Gastrocnemius medialis (tissue), 4 donors: ENCODE measurements around the gene FBXW7. TPM values are rescaled to one million over a fixed set of nuclear protein-coding genes. Genes with fewer than 3 reads are reported as not detected.

Experiments
- ATAC-seq, 2 donors: fragments of 150-250 bp; one replicate each; pipeline ENCODE4 v1.9.1; 2016
- DNase-seq, 2 donors: peaks; one replicate each; pipeline ENCODE4 v3.0.0-alpha.2; 2019
- H3K27ac ChIP-seq, 4 donors: fragments of 200-600 bp; sonication (generic); 1 replicate in 1 of 4; 2 replicates in 3 of 4; pipeline ENCODE4 v1.5.1; 2016 to 2018; ENCODE audit warnings: mild to moderate bottlenecking in 2 of 4, moderate library complexity in 1 of 4
- H3K27me3 ChIP-seq, 3 donors: fragments of 200-600 bp; sonication (generic) in 2 of 3; 1 replicate in 1 of 3; 2 replicates in 2 of 3; pipeline versions ENCODE4 v1.5.1 to v1.6.0; 2016 to 2019; ENCODE audit warnings: mild to moderate bottlenecking in 1 of 3, moderate library complexity in 1 of 3
- H3K36me3 ChIP-seq, 2 donors: fragments of 200-600 bp; sonication (generic) in 1 of 2; one replicate each; pipeline ENCODE4 v1.5.1; 2017 to 2018
- H3K4me1 ChIP-seq, 2 donors: fragments of 200-600 bp; sonication (generic) in 1 of 2; one replicate each; pipeline ENCODE4 v1.5.1; 2016 to 2017; ENCODE audit warnings: mild to moderate bottlenecking in 2 of 2
- H3K4me3 ChIP-seq, 4 donors: fragments of 200-600 bp; sonication (generic) in 3 of 4; 1 replicate in 1 of 4; 2 replicates in 3 of 4; pipeline ENCODE4 v1.5.1; 2016 to 2019; ENCODE audit warnings: mild to moderate bottlenecking in 2 of 4
- H3K9me3 ChIP-seq, 3 donors: fragments of 200-600 bp; sonication (generic) in 2 of 3; 1 replicate in 1 of 3; 2 replicates in 2 of 3; pipeline ENCODE4 v1.5.1; 2016 to 2019
- CTCF ChIP-seq, 5 experiments: fragments of 450-650 bp in 3 of 5; fragments of 200-600 bp in 2 of 5; sonication (generic) in 2 of 5; IDR thresholded peaks in 4 of 5; conservative IDR thresholded peaks in 1 of 5; 1 replicate in 4 of 5; 2 replicates in 1 of 5; pipeline ENCODE4 v1.5.1; 2016 to 2019; ENCODE audit warnings: antibody characterized with exemption in 5 of 5, mild to moderate bottlenecking in 3 of 5, moderate library complexity in 3 of 5
- POLR2A ChIP-seq, 2 donors: fragments of 450-650 bp; IDR thresholded peaks; one replicate each; pipeline ENCODE4 v1.6.1; 2017; ENCODE audit warnings: antibody characterized with exemption in 2 of 2, mild to moderate bottlenecking in 2 of 2, moderate library complexity in 2 of 2
- in situ Hi-C, 4 donors: fragments of 200-750 bp; cut with MboI; loops; one replicate each; pipeline versions ENCODE4 v1.15.0 to v1.8.0; 2017; ENCODE audit warnings: low sequenced_read_pairs in 4 of 4
- intact Hi-C: fragments of 100-400 bp; cut with DNase I; formaldehyde crosslinking; loops from one replicate; pipeline ENCODE4 v1.15.1; 2023; ENCODE audit warnings: low total_unique reads
- total RNA-seq, 4 donors: library from RNA; depleted of rRNA; stranded (reverse); fragments of >200 nt; gene quantifications; one replicate each; pipeline versions ENCODE4 v1.1.0 to v1.2.3, GENCODE V29; 2016

FBXW7 gene
- total RNA-seq, 4 donors from 2014 or later: 23.5 to 40.8 (median 28.8) TPM

GRCh38 chr4:152363904-152364303 lies 172.0 kb downstream of the FBXW7 start:
- peaks cover 27 to 34% of the 10 kb centered on the region in 2 donors for H3K4me1 ChIP-seq
- no peak overlapping the region for H3K4me3 ChIP-seq
- no peak for TF ChIP-seq CTCF (IDR thresholded peaks at IDR 0.05 in 4 of 5, conservative IDR thresholded peaks at IDR 0.05 in 1 of 5)
- TF ChIP-seq POLR2A (IDR thresholded peaks at IDR 0.05): no peak
- no peaks in the 10 kb centered on the region for H3K27me3 ChIP-seq
- H3K36me3 ChIP-seq: no peaks in the 10 kb centered on the region
- ATAC-seq (peak; percentile 42 to 56), DNase-seq (no peak)
- in situ Hi-C loops (no loop called here), intact Hi-C loops (no loop called here)
- no peaks in the 10 kb centered on the region for H3K9me3 ChIP-seq
- H3K27ac ChIP-seq: peak overlapping the region in 3 of 4 donors; percentile 49 to 59 (median 56)

- peak in 1 of 2 donors; percentile 45 for ATAC-seq
- in situ Hi-C loops (no loop called here), intact Hi-C loops (no loop called here)
- no peak for DNase-seq
- H3K4me3 ChIP-seq: no peak overlapping the region
- no peaks in the 10 kb centered on the region for H3K36me3 ChIP-seq
- H3K9me3 ChIP-seq: no peaks in the 10 kb centered on the region
- H3K27me3 ChIP-seq: no peaks in the 10 kb centered on the region
- TF ChIP-seq POLR2A (IDR thresholded peaks at IDR 0.05) (no peak), CTCF (IDR thresholded peaks at IDR 0.05 in 4 of 5, conservative IDR thresholded peaks at IDR 0.05 in 1 of 5) (no peak)
- peak overlapping the region in 3 of 4 donors; percentile 49 to 59 (median 56) for H3K27ac ChIP-seq
- peaks cover 27 to 39% of the 10 kb centered on the region in 2 donors for H3K4me1 ChIP-seq
Observed at GRCh38 chr4:152363086-152363485, 172.8 kb downstream of the FBXW7 start.

GRCh38 chr4:152360045-152360410 lies 175.9 kb downstream of the FBXW7 start:
- Histone ChIP-seq H3K27me3 (no peaks in the 10 kb centered on the region), H3K4me3 (no peak overlapping the region), H3K4me1 (peaks cover 23 to 47% of the 10 kb centered on the region in 2 donors), H3K27ac (peak overlapping the region in 2 of 4 donors; percentile 20 to 25), H3K36me3 (no peaks in the 10 kb centered on the region), H3K9me3 (no peaks in the 10 kb centered on the region)
- ATAC-seq (no peak), DNase-seq (no peak)
- in situ Hi-C loops (no loop called here), intact Hi-C loops (no loop called here)
- TF ChIP-seq POLR2A (IDR thresholded peaks at IDR 0.05): no peak
- TF ChIP-seq CTCF (IDR thresholded peaks at IDR 0.05 in 4 of 5, conservative IDR thresholded peaks at IDR 0.05 in 1 of 5): no peak

- Histone ChIP-seq H3K27me3 (no peaks in the 10 kb centered on the region), H3K9me3 (no peaks in the 10 kb centered on the region), H3K4me1 (peaks cover 17 to 41% of the 10 kb centered on the region in 2 donors), H3K27ac (no peak overlapping the region), H3K36me3 (no peaks in the 10 kb centered on the region), H3K4me3 (no peak overlapping the region)
- in situ Hi-C loops (no loop called here), intact Hi-C loops (no loop called here)
- ATAC-seq (no peak), DNase-seq (no peak)
- TF ChIP-seq CTCF (IDR thresholded peaks at IDR 0.05 in 4 of 5, conservative IDR thresholded peaks at IDR 0.05 in 1 of 5) (no peak), POLR2A (IDR thresholded peaks at IDR 0.05) (no peak)
Observed at GRCh38 chr4:152359208-152360044, 176.5 kb downstream of the FBXW7 start.
